ENCODE results near the gene MYL12B. TPM values are rescaled to one million over a fixed set of nuclear protein-coding genes. Genes with fewer than 3 reads are reported as not detected.

Gene MYL12B
- total RNA-seq, 3 donors from 2014 or later (not counting 1 experiment from before 2014, with no cell fraction given), result 204 to 214 (median 210) TPM

GRCh38 chr18:3265564-3266033, 3.7 kb downstream of the MYL12B start:
- no peak for DNase-seq
- H3K27ac Mint-ChIP-seq, result peak overlapping the region; percentile 78 to 88
- no peak for ATAC-seq
- WGBS (ENCODE audit: insufficient coverage), result 66% methylated on average over 3 of the region's 3 CpGs
- Histone ChIP-seq H3K9me3 (ENCODE audit: control insufficient read depth, insufficient read depth, low read length) (no peaks in the 10 kb centered on the region), H3K4me1 (ENCODE audit: control insufficient read depth, insufficient read depth, low read length) (peaks cover 30% of the 10 kb centered on the region), H3K36me3 (ENCODE audit: control insufficient read depth, insufficient read depth, low read length) (no peaks in the 10 kb centered on the region), H3K4me3 (ENCODE audit: low read length) (no peak overlapping the region), H3K27me3 (ENCODE audit: control insufficient read depth, insufficient read depth, low read length) (no peaks in the 10 kb centered on the region), H3K27ac (ENCODE audit: low read length) (no peak overlapping the region)
- H3K36me3 Mint-ChIP-seq, result no peaks in the 10 kb centered on the region
- intact Hi-C loops (cut with micrococcal nuclease), result no loop called here
- H3K27me3 Mint-ChIP-seq (ENCODE audit: low read depth in 2 of 2), result no peaks in the 10 kb centered on the region
- no peak for TF ChIP-seq CTCF (IDR thresholded peaks at IDR 0.05)
- peak overlapping the region; percentile 38 for H3K4me3 Mint-ChIP-seq
- no peaks in the 10 kb centered on the region for H3K9me3 Mint-ChIP-seq
- peaks cover 83 to 87% of the 10 kb centered on the region in 2 donors for H3K4me1 Mint-ChIP-seq

GRCh38 chr18:3266062-3266608, 4.2 kb downstream of the MYL12B start:
- no peak for DNase-seq
- ATAC-seq, result no peak
- Mint-ChIP-seq H3K4me3 (peak overlapping the region; percentile 38), H3K4me1 (peaks cover 82 to 86% of the 10 kb centered on the region in 2 donors), H3K36me3 (no peaks in the 10 kb centered on the region), H3K27me3 (ENCODE audit: low read depth in 2 of 2) (no peaks in the 10 kb centered on the region), H3K27ac (peak overlapping the region; percentile 78 to 88), H3K9me3 (no peaks in the 10 kb centered on the region)
- no peaks in the 10 kb centered on the region for H3K36me3 ChIP-seq (ENCODE audit: control insufficient read depth, insufficient read depth, low read length)
- intact Hi-C loops (cut with micrococcal nuclease), result no loop called here
- TF ChIP-seq CTCF (IDR thresholded peaks at IDR 0.05), result no peak
- peak overlapping the region; percentile 5 for H3K27ac ChIP-seq (ENCODE audit: low read length)
- 61% methylated on average over 7 of the region's 7 CpGs for WGBS (ENCODE audit: insufficient coverage)
- peaks cover 30% of the 10 kb centered on the region for H3K4me1 ChIP-seq (ENCODE audit: control insufficient read depth, insufficient read depth, low read length)
- no peaks in the 10 kb centered on the region for H3K27me3 ChIP-seq (ENCODE audit: control insufficient read depth, insufficient read depth, low read length)
- no peaks in the 10 kb centered on the region for H3K9me3 ChIP-seq (ENCODE audit: control insufficient read depth, insufficient read depth, low read length)
- no peak overlapping the region for H3K4me3 ChIP-seq (ENCODE audit: low read length)

GRCh38 chr18:3268306-3268705, 6.4 kb downstream of the MYL12B start:
- intact Hi-C loops (cut with micrococcal nuclease), result no loop called here
- no peak overlapping the region for H3K4me3 ChIP-seq (ENCODE audit: low read length)
- no peak for ATAC-seq

More at GRCh38 chr18:3268306-3268705, 6.4 kb downstream of the MYL12B start:
- Histone ChIP-seq H3K27ac (ENCODE audit: low read length) (no peak overlapping the region), H3K27me3 (ENCODE audit: control insufficient read depth, insufficient read depth, low read length) (no peaks in the 10 kb centered on the region), H3K4me1 (ENCODE audit: control insufficient read depth, insufficient read depth, low read length) (peaks cover 28% of the 10 kb centered on the region), H3K36me3 (ENCODE audit: control insufficient read depth, insufficient read depth, low read length) (peaks cover 6% of the 10 kb centered on the region), H3K9me3 (ENCODE audit: control insufficient read depth, insufficient read depth, low read length) (no peaks in the 10 kb centered on the region)
- Mint-ChIP-seq H3K27ac (peak overlapping the region; percentile 67 to 69), H3K27me3 (ENCODE audit: low read depth in 2 of 2) (no peaks in the 10 kb centered on the region), H3K4me3 (peak overlapping the region; percentile 29), H3K4me1 (peaks cover 88 to 93% of the 10 kb centered on the region in 2 donors), H3K9me3 (no peaks in the 10 kb centered on the region), H3K36me3 (no peaks in the 10 kb centered on the region)
- TF ChIP-seq CTCF (IDR thresholded peaks at IDR 0.05), result no peak
- DNase-seq, result no peak

Data from natural killer cell (primary cell).